GM12872 (cell line): ENCODE measurements around the gene MVD.
A peak's percentile ranks its signal among the peaks of the same experiment; 100 is the strongest.

ENCODE experiments used
- TF ChIP-seq, protein P1 (sequence below): IDR thresholded peaks from 3 replicates; pipeline ENCODE4 v1.5.1; 2011; ENCODE audit warnings: low read depth, mild to moderate bottlenecking, low read length, moderate library complexity; ENCODE audit not compliant: insufficient read depth

MVD gene

DNA sequence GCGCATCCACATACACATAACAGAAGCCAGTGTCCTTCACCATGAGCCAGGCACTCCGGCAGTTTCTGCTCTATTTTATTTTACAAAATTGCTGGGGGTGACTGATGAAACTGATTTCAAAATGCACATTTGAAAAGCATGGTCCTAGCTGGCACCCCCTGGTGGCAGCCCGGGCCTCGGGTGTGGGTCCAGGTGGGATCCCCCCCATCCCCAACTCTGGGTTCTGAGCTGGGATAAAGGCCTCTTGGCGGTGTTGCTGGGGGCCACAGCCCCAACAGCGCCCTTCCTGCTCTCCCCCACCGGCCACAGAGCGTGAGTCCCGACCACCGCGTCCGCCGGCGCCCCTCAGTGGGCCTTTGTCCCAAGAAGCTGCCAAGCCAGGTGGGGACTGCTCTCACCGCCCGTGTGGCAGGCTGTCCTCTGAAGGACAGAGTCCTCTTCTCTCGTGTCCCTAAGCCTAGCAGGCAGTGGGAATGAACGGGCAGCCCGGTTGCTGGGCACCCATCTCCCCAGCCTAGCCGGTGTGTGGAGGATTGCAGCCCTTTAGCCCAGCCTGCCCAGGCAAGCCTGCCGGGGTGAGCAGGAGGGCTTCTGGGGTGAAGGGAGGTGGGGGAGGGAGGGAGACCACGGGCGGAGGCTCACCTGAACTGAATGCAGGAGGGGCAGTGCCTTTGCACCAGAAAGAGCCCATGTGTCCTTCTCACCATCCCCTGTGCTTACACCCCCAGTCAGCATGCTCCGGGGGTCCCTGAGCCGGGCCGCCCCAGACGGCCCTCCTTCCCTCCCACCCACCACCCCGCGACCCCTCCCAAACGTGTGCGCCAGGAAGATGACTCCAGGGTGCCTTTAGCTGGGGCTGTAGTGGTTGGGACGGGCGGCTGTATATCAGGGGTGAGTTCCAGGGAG lies 22.5 kb upstream of the MVD start:
- TF ChIP-seq, protein P1, sequence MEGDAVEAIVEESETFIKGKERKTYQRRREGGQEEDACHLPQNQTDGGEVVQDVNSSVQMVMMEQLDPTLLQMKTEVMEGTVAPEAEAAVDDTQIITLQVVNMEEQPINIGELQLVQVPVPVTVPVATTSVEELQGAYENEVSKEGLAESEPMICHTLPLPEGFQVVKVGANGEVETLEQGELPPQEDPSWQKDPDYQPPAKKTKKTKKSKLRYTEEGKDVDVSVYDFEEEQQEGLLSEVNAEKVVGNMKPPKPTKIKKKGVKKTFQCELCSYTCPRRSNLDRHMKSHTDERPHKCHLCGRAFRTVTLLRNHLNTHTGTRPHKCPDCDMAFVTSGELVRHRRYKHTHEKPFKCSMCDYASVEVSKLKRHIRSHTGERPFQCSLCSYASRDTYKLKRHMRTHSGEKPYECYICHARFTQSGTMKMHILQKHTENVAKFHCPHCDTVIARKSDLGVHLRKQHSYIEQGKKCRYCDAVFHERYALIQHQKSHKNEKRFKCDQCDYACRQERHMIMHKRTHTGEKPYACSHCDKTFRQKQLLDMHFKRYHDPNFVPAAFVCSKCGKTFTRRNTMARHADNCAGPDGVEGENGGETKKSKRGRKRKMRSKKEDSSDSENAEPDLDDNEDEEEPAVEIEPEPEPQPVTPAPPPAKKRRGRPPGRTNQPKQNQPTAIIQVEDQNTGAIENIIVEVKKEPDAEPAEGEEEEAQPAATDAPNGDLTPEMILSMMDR = peak; percentile 70

DNA sequence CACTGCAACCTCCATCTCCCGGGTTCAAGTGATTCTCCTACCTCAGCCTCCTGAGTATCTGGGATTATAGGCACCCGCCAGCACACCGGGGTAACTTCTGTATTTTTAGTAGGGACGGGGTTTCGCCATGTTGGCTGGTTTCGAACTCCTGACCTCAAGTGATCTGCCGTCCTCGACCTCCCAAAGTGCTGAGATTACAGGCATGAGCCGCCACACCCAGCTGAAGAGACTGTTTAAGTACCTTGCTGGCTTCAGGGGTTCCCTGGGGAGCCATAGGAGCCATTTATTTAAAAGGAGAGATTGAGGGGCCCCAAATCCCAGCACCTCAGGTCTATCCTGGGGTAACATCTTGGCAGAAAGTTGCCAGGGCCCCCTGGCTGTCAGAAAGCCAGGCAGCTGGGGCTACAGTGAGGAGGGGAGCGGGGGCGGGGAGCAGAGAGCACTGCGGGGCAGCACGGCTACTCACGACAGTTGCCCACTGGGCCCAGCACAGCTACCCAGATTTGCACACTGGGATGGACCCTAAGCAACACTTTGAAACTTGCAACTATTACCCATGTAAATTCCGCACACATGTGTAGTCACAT lies 21.8 kb upstream of the MVD start:
- TF ChIP-seq, protein P1 = no peak

DNA sequence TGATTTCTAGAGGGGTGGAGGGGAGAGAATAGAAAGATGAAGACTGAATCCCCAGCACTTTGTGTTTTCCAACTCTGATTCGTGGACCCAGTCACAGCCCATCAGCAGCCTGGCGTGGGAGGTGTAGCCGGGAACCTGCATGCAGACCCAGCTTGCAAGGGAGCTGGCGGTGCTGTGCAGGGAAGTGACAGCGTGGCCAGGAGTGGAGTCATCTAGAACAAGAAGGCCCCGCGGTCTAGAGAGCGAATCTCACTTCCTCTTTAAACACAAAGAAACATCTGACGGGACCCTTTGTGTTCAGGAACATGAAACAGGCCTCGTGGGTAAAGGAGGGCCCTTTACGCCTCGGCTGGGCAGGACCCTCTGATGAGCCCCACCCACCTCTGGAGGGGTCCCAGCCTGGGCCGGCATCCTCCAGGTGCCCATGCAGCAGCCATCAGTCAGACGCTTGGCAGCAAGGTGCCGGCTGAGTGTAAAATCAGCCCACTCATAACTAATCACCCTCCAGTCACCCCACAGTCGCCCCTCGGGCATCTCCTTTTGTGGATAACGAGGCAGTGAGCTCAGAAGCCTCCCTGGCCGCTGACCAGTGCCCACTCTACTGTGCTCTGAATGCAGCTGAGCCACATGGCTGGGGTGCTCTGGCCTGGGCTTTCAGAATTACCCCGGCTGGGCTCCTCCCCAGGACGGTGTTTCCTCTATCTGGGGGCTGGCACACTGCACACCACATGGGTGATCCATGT lies 19.0 kb upstream of the MVD start:
- TF ChIP-seq, protein P1 = no peak

DNA sequence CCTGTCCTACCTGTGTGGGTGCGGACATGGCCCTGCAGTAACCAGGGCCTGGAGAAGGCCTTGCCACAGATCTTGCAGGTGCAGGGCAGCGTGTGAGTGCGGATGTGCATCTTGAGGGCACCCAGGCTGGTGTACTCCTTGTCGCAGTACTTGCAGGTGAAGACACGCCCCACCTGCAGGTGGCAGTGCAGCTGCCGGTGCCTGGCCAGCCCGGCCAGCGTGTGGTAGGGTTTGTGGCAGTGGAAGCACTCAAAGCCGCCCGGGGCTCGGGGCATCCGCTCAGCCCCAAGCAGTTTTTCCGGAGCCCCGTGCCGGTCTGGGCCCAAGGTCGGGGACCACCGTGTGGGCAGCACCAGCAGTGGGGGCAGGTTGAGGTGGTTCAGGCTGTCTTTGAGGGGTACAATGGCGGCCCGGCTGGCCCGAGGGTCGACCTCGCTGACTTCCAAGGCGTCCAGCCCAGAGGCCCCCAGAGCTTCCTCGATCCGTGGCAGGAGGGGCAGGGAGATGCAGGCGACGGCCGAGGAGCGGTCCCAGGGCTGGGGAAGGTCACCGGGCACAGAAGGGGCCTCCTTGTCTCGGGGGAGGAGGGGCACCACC lies 18.3 kb upstream of the MVD start:
- TF ChIP-seq, protein P1 = peak; percentile 71

DNA sequence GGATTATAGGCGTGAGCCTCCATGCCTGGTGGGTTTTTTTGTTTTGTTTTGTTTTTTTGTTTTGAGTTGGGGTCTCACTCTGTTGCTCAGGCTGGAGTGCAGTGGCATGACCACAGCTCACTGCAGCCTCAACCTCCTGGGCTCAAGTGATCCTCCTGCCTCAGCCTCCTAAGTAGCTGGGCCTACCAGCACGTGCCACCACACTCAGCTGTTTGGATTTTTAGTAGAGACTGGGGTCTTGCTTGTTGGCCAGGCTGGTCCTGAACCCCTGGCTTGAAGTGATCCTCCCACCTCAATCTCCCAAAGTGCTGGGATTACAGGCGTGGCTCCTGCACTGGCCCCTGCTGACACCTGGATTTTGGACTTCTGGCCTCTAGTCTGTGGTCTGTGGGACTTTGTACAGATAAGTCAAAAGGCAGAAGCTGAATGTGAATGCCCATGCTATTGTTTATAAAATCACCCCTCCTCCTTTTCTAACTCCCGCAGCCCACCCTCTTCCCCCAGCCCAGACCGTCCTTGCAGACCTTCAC lies 17.7 kb upstream of the MVD start:
- TF ChIP-seq, protein P1 = no peak

DNA sequence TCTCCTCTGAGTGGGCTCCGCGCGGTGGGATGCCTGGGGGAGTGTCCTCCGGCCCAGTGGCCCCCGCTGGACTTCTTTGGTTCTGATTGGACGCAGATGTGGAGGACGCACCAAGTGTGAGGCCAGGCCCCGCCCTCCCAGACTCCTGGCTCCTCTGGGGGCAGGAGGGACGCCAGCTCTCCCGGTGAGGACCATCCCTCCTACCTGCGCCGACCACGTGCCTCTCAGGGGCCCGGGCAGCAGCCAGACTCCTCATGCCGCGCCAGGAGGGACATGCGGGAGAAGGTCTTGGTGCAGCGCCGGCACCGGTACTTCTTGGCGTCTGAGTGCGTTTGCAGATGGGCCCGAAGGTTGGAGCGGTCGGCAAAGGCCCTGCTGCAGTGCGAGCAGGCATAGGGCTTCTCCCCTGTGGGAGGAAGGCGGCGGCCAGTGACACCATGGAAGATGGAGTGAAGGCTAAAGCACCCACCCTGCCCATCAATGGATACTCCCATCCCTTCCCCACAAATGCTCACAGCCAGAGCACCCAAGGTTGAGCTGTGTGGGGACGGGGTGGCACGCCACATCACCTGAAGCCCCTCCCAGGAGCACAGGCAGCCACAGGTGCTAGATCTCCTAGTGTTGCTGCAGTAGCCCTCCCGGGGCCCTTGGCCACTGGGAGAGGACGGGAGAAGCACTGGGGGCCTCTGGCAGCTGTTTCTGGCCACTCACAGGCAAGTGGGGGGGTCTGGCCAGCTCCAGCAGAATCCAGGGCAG lies 15.5 kb upstream of the MVD start:
- TF ChIP-seq, protein P1 = no peak
